ENCODE results near the gene SCD5.
"Not testable (repeated sequence)": the region's sequence is repeated elsewhere in the genome, so short reads cannot be mapped to it uniquely, and the experiment has no call there.

The SCD5 gene

GRCh38 chr4:82798168-82799005 lies at the start of gene SCD5:
SCD5 (minus strand) TSS chr4:82798796; CDS start chr4:82798537, 259 bp downstream.
- DNase-seq, result peak; percentile 28

GRCh38 chr4:82842593-82842992 lies 44.0 kb upstream of the SCD5 start:
- DNase-seq, result no peak

- no peak for DNase-seq
Observed at GRCh38 chr4:82839624-82840023, 41.0 kb upstream of the SCD5 start.

GRCh38 chr4:82833696-82834313 lies 35.2 kb upstream of the SCD5 start:
- no peak for DNase-seq

- not testable (repeated sequence) for DNase-seq
Observed at GRCh38 chr4:82833060-82833459, 34.5 kb upstream of the SCD5 start.

- DNase-seq, result no peak
Observed at GRCh38 chr4:82825425-82825824, 26.8 kb upstream of the SCD5 start.

- no peak for DNase-seq
Observed at GRCh38 chr4:82823062-82823461, 24.5 kb upstream of the SCD5 start.

GRCh38 chr4:82820689-82821088 lies 22.1 kb upstream of the SCD5 start:
- no peak for DNase-seq

- DNase-seq, result no peak
Observed at GRCh38 chr4:82818664-82819662, 20.4 kb upstream of the SCD5 start.

GRCh38 chr4:82816874-82817273 lies 18.3 kb upstream of the SCD5 start:
- not testable (repeated sequence) for DNase-seq

GRCh38 chr4:82814034-82814433 lies 15.4 kb upstream of the SCD5 start:
- DNase-seq, result no peak

GRCh38 chr4:82811838-82812341 lies 13.3 kb upstream of the SCD5 start:
- DNase-seq, result no peak

GRCh38 chr4:82811392-82811791 lies 12.8 kb upstream of the SCD5 start:
- no peak for DNase-seq

GRCh38 chr4:82810176-82810575 lies 11.6 kb upstream of the SCD5 start:
- DNase-seq, result no peak

GRCh38 chr4:82809619-82810018 lies 11.0 kb upstream of the SCD5 start:
- no peak for DNase-seq

GRCh38 chr4:82803746-82804145 lies 5.2 kb upstream of the SCD5 start:
- no peak for DNase-seq

- no peak for DNase-seq
Observed at GRCh38 chr4:82802911-82803310, 4.3 kb upstream of the SCD5 start.

GRCh38 chr4:82801910-82802521 lies 3.4 kb upstream of the SCD5 start:
- DNase-seq, result no peak

- no peak for DNase-seq
Observed at GRCh38 chr4:82799006-82799881, 648 bp upstream of the SCD5 start.

GRCh38 chr4:82797405-82798111 lies 1.0 kb downstream of the SCD5 start:
- no peak for DNase-seq

GRCh38 chr4:82797040-82797404 lies 1.6 kb downstream of the SCD5 start:
- DNase-seq, result no peak

Data from activated T-cell treated with anti-CD3 and anti-CD28 coated beads for 4 hours (primary cell).